Progenitor cell of endocrine pancreas (in vitro differentiated cells): ENCODE results near the gene ERBB2. TPM values are rescaled to one million over a fixed set of nuclear protein-coding genes. Genes with fewer than 3 reads are reported as not detected.

Source experiments
- DNase-seq: peaks from one replicate; pipeline ENCODE4 v3.0.0; 2021; ENCODE audit warnings: low spot score; ENCODE audit not compliant: unreplicated experiment
- H3K27ac Mint-ChIP-seq: 2 replicates; pipeline ENCODE4 v1.8.0; 2021; ENCODE audit warnings: mild to moderate bottlenecking, moderate library complexity, mixed read lengths
- H3K27me3 Mint-ChIP-seq: 2 replicates; pipeline ENCODE4 v1.8.0; 2021; ENCODE audit warnings: mixed read lengths
- H3K36me3 Mint-ChIP-seq: 2 replicates; pipeline ENCODE4 v1.8.0; 2022; ENCODE audit warnings: mixed read lengths; ENCODE audit not compliant: insufficient read depth
- H3K4me1 Mint-ChIP-seq: 2 replicates; pipeline ENCODE4 v1.8.0; 2021; ENCODE audit warnings: low read depth, mixed read lengths
- H3K4me3 Mint-ChIP-seq: 2 replicates; pipeline ENCODE4 v1.8.0; 2021; ENCODE audit warnings: low read depth, mild to moderate bottlenecking, moderate library complexity, mixed read lengths
- H3K9me3 Mint-ChIP-seq: 2 replicates; pipeline ENCODE4 v1.8.0; 2021; ENCODE audit warnings: low read depth, mixed read lengths
- CTCF ChIP-seq: fragments of 200-600 bp; sonication (generic); IDR thresholded peaks from one replicate; pipeline ENCODE4 v1.5.0; 2021; ENCODE audit warnings: antibody characterized with exemption, mild to moderate bottlenecking; ENCODE audit not compliant: unreplicated experiment
- total RNA-seq: library from RNA; stranded (reverse); gene quantifications from 2 replicates; pipeline ENCODE4 v1.2.1, GENCODE V29; 2021

ERBB2 gene
- total RNA-seq, 1 donor from 2014 or later, result 152 TPM

- no peaks in the 10 kb centered on the region for H3K36me3 Mint-ChIP-seq
- no peak overlapping the region for H3K4me3 Mint-ChIP-seq
- H3K27ac Mint-ChIP-seq, result no peak overlapping the region
- peaks cover 27% of the 10 kb centered on the region for H3K27me3 Mint-ChIP-seq
- no peak for TF ChIP-seq CTCF
- peaks cover 5% of the 10 kb centered on the region for H3K4me1 Mint-ChIP-seq
- H3K9me3 Mint-ChIP-seq, result no peaks in the 10 kb centered on the region
- no peak for DNase-seq
Observed at GRCh38 chr17:39772987-39773934, 73.4 kb downstream of the ERBB2 start.

- Mint-ChIP-seq H3K4me3 (no peak overlapping the region), H3K36me3 (no peaks in the 10 kb centered on the region), H3K27ac (no peak overlapping the region), H3K27me3 (peaks cover 24% of the 10 kb centered on the region), H3K9me3 (no peaks in the 10 kb centered on the region), H3K4me1 (peaks cover 5% of the 10 kb centered on the region)
- no peak for TF ChIP-seq CTCF
- no peak for DNase-seq
Observed at GRCh38 chr17:39774047-39774446, 74.2 kb downstream of the ERBB2 start.

GRCh38 chr17:39775031-39775430 lies 75.2 kb downstream of the ERBB2 start:
- Mint-ChIP-seq H3K27ac (no peak overlapping the region), H3K4me3 (no peak overlapping the region), H3K4me1 (peaks cover 4% of the 10 kb centered on the region), H3K9me3 (no peaks in the 10 kb centered on the region), H3K36me3 (no peaks in the 10 kb centered on the region), H3K27me3 (peaks cover 22% of the 10 kb centered on the region)
- no peak for DNase-seq
- TF ChIP-seq CTCF, result no peak

GRCh38 chr17:39776252-39776651 lies 76.4 kb downstream of the ERBB2 start:
- peaks cover 3% of the 10 kb centered on the region for H3K4me1 Mint-ChIP-seq
- H3K9me3 Mint-ChIP-seq, result no peaks in the 10 kb centered on the region
- peaks cover 22% of the 10 kb centered on the region for H3K27me3 Mint-ChIP-seq
- H3K27ac Mint-ChIP-seq, result no peak overlapping the region
- H3K36me3 Mint-ChIP-seq, result no peaks in the 10 kb centered on the region
- TF ChIP-seq CTCF, result no peak
- DNase-seq, result no peak
- no peak overlapping the region for H3K4me3 Mint-ChIP-seq

- H3K36me3 Mint-ChIP-seq, result no peaks in the 10 kb centered on the region
- H3K27me3 Mint-ChIP-seq, result peaks cover 13% of the 10 kb centered on the region
- H3K9me3 Mint-ChIP-seq, result no peaks in the 10 kb centered on the region
- TF ChIP-seq CTCF, result no peak
- no peak for DNase-seq
- H3K27ac Mint-ChIP-seq, result no peak overlapping the region
- H3K4me1 Mint-ChIP-seq, result peaks cover 16% of the 10 kb centered on the region
- no peak overlapping the region for H3K4me3 Mint-ChIP-seq
Observed at GRCh38 chr17:39777534-39778365, 77.9 kb downstream of the ERBB2 start.
